ENCODE data around the gene PRXL2A. TPM values are rescaled to one million over a fixed set of nuclear protein-coding genes. Genes with fewer than 3 reads are reported as not detected.

PRXL2A gene
- total and polyA plus RNA-seq, 10 of the 15 experiments (the other 5 are each of a cell fraction or from before 2014, with no cell fraction given): 2.8 to 15.6 (median 11.1) TPM

GRCh38 chr10:80407812-80408241 is 524 bp upstream of the PRXL2A start:
- 32% methylated on average over 16 of the region's 16 CpGs for WGBS (ENCODE audit: insufficient coverage, insufficient replicate concordance, low lambda C conversion rate, missing lambda C conversion rate)
- Histone ChIP-seq H3K4me1 (ENCODE audit: control insufficient read depth, insufficient read depth, low read length) (no peaks in the 10 kb centered on the region; the same call in 1 of the 2 replicates), H2AFZ (ENCODE audit: control insufficient read depth, low read depth, low read length) (peak overlapping the region; percentile 88), H3K9me3 (replicated peaks; ENCODE audit: control insufficient read depth, insufficient read depth, low read length) (no peaks in the 10 kb centered on the region), H3K4me3 (peak overlapping the region; percentile 77), H3K79me2 (ENCODE audit: control insufficient read depth, insufficient read depth, low read length) (no peaks in the 10 kb centered on the region), H3K4me2 (ENCODE audit: control insufficient read depth, insufficient read depth) (peak overlapping the region; percentile 68), H3K27me3 (replicated peaks in 1 of 2; ENCODE audit: control insufficient read depth in 2 of 2, insufficient read depth in 2 of 2, low read length in 1 of 2) (peaks cover 0 to 3% of the 10 kb centered on the region in 2 experiments; a peak in 2 of 4 replicates), H4K20me1 (ENCODE audit: control insufficient read depth, insufficient read depth) (no peaks in the 10 kb centered on the region), H3K9ac (ENCODE audit: control insufficient read depth, insufficient read depth, low read length) (peak overlapping the region; percentile 64), H3K36me3 (ENCODE audit: control insufficient read depth in 2 of 2, insufficient read depth in 2 of 2, low read length in 1 of 2) (no peaks in the 10 kb centered on the region), H3K27ac (ENCODE audit: control insufficient read depth, insufficient read depth) (no peak overlapping the region)
- in situ Hi-C loops (cut with MboI): no loop called here
- RAD21 ChIA-PET (ENCODE audit: unreplicated experiment): interaction anchor here (0.9 to 3.3 kb wide), 4 partner anchors 13 to 191 kb away, joined by 3 to 22 read pairs (median 8); no protein-coding TSS in a partner anchor
- POLR2A ChIA-PET: interaction anchor here (0.7 to 1.4 kb wide), 3 partner anchors 14 to 1291 kb away, joined by 3 to 10 read pairs (median 3); no protein-coding TSS in a partner anchor
- intact Hi-C loops (cut with micrococcal nuclease; ENCODE audit: unreplicated experiment): no loop called here
- ATAC-seq (peak; percentile 18), DNase-seq (ENCODE audit: low read depth, low spot score) (no peak), FAIRE-seq (no peak)
- SMC1A ChIA-PET (ENCODE audit: uncharacterized antibody, unreplicated experiment): interaction anchor here (0.8 to 1.4 kb wide), 3 partner anchors 19 to 98 kb away, joined by 3 to 5 read pairs (median 4); no protein-coding TSS in a partner anchor
- no TSS peak for BruUV-seq (replicated peaks)
- no peak for TF ChIP-seq POLR2AphosphoS2 (IDR thresholded peaks at IDR 0.05; ENCODE audit: low read depth, low read length)
- TF ChIP-seq IRF3 (IDR thresholded peaks at IDR 0.05): no peak
- TF ChIP-seq PAX5 (IDR thresholded peaks at IDR 0.05; ENCODE audit: borderline replicate concordance, low read depth, low read length): no peak
- TF ChIP-seq IKZF1 (conservative IDR thresholded peaks at IDR 0.05): no peak
- TF ChIP-seq MTA2 (IDR thresholded peaks at IDR 0.05; ENCODE audit: low read depth): no peak
- no peak for TF ChIP-seq TAF1 (IDR thresholded peaks at IDR 0.05; ENCODE audit: borderline replicate concordance, low read depth, low read length)
- TF ChIP-seq, protein P1, sequence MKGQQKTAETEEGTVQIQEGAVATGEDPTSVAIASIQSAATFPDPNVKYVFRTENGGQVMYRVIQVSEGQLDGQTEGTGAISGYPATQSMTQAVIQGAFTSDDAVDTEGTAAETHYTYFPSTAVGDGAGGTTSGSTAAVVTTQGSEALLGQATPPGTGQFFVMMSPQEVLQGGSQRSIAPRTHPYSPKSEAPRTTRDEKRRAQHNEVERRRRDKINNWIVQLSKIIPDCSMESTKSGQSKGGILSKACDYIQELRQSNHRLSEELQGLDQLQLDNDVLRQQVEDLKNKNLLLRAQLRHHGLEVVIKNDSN (IDR thresholded peaks at IDR 0.05; ENCODE audit: borderline replicate concordance, extremely low read length, insufficient read depth, low read depth, low read length): no peak
- TF ChIP-seq SP1 (IDR thresholded peaks at IDR 0.05; ENCODE audit: low read depth, low read length): no peak
- no peak for TF ChIP-seq ATF3 (IDR thresholded peaks at IDR 0.05; ENCODE audit: borderline replicate concordance, extremely low read depth, low read depth, low read length)
- TF ChIP-seq MYC (IDR thresholded peaks at IDR 0.05; ENCODE audit: insufficient read depth, insufficient read length, insufficient replicate concordance, low read length, severe bottlenecking): no peak
- no peak for TF ChIP-seq ASH2L (IDR thresholded peaks at IDR 0.05; ENCODE audit: borderline replicate concordance, low read depth)
- TF ChIP-seq RAD21 (IDR thresholded peaks at IDR 0.05; ENCODE audit: insufficient read depth, low read depth, low read length): no peak
- TF ChIP-seq IKZF2 (IDR thresholded peaks at IDR 0.05): no peak
- TF ChIP-seq, protein P2, sequence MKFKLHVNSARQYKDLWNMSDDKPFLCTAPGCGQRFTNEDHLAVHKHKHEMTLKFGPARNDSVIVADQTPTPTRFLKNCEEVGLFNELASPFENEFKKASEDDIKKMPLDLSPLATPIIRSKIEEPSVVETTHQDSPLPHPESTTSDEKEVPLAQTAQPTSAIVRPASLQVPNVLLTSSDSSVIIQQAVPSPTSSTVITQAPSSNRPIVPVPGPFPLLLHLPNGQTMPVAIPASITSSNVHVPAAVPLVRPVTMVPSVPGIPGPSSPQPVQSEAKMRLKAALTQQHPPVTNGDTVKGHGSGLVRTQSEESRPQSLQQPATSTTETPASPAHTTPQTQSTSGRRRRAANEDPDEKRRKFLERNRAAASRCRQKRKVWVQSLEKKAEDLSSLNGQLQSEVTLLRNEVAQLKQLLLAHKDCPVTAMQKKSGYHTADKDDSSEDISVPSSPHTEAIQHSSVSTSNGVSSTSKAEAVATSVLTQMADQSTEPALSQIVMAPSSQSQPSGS (IDR thresholded peaks at IDR 0.05; ENCODE audit: low read length): no peak
- no peak for TF ChIP-seq NR2C2 (IDR thresholded peaks at IDR 0.05; ENCODE audit: borderline replicate concordance, control insufficient read depth, insufficient read length, low read depth)
- no peak for TF ChIP-seq SIN3A (IDR thresholded peaks at IDR 0.05; ENCODE audit: low read depth, low read length)
- no peak for TF ChIP-seq SMARCA5 (IDR thresholded peaks at IDR 0.05)
- TF ChIP-seq EZH2 (IDR thresholded peaks at IDR 0.05; ENCODE audit: borderline replicate concordance, control insufficient read depth, low read depth, low read length): no peak
- CTCF ChIA-PET: interaction anchor here (1.3 to 1.8 kb wide), 2 partner anchors 14 to 25 kb away, joined by 4 to 8 read pairs; no protein-coding TSS in a partner anchor

Measured in GM12878 (cell line).